Activated CD8-positive, alpha-beta memory T cell treated with anti-CD3 and anti-CD28 coated beads for 36 hours (primary cell): ENCODE measurements around the gene NT5DC1. TPM values are rescaled to one million over a fixed set of nuclear protein-coding genes. Genes with fewer than 3 reads are reported as not detected.
"Not testable (repeated sequence)": the region's sequence is repeated elsewhere in the genome, so short reads cannot be mapped to it uniquely, and the experiment has no call there.

Source experiments
- CTCF ChIA-PET: fragments of 350-600 bp; sonication (Branson Sonifier 250); formaldehyde crosslinking; loops from one replicate; lab custom pipeline; 2021; ENCODE audit warnings: antibody characterized with exemption; lab: Charles Lee
- POLR2A ChIA-PET: fragments of 350-600 bp; sonication (Branson Sonifier 250); formaldehyde crosslinking; loops from one replicate; lab custom pipeline; 2021; ENCODE audit warnings: antibody characterized with exemption; lab: Charles Lee
- total RNA-seq, 2 experiments: library from RNA; stranded (reverse); gene quantifications; one replicate each; pipeline ENCODE4 v1.2.3, GENCODE V29; 2021

NT5DC1 gene
- total RNA-seq, 2 experiments from 2014 or later: 43.1 to 44.7 TPM

DNA sequence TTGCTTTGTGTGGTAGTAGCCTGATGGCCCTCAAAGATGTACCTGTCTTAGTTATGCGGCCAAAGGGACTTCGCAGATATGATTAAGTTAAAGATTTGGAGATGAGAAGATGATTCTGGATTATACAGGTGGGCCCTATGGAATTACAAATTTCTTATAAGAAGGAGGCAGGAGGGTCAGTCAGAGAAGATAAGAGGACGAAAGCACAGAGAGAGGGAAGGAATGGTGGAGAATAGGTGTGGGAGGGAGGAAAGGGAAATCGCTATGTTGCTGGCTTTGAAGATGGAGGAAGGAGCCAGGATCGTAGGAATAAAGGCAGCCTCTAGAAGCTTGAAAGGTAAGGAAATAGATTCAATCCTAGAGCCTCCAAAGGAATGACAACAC lies 180.3 kb downstream of the NT5DC1 start:
- POLR2A ChIA-PET: no interaction called here
- CTCF ChIA-PET: no interaction called here

DNA sequence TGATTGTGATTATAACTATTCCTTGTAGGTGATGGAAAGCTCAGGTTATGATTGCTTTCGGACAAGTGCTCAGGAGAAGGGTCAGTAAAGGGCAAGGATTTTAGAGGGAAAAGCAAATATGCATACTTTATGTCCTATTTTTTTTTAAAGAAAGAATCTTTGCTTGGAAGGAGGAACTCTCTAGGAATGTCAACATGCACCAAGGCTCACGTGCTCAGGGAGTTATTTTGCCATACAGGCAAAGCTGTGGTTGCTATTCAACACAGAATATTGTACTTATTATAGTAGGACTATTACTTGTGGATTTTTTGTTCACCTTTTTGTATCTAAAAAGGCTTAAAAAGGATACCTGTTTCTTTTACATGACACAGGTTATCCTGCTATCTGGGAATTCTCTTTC lies 182.0 kb downstream of the NT5DC1 start:
- CTCF ChIA-PET: no interaction called here

DNA sequence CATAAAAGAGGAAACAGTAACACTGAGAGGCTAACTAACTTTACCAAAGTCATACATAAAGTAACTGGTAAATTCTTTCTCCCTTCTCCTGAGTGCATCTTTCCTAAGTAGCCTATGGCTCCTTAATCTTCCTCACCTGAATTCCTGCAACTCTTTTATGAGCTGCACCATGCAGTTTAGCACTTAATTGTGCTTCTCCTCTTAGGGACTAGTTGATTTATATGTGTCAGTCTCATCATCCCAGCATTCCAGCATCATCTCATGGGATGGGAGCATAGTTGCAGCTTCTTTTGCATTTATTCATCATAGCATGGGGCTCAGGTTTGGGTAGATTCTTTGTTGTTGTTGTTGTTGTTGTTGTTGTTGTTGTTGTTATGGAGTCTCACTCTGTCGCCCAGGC lies 182.5 kb downstream of the NT5DC1 start:
- ChIA-PET CTCF (no interaction called here), POLR2A (no interaction called here)

More for the DNA sequence above, 182.0 kb downstream of the NT5DC1 start:
- POLR2A ChIA-PET: no interaction called here

DNA sequence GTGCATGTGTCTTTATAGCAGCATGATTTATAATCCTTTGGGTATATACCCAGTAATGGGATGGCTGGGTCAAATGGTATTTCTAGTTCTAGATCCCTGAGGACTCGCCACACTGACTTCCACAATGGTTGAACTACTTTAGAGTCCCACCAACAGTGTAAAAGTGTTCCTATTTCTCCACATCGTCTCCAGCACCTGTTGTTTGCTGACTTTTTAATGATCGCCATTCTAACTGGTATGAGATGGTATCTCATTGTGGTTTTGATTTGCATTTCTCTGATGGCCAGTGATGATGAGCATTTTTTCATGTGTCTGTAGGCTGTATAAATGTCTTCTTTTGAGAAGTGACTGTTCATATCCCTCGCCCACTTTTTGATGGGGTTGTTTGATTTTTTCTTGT lies 184.3 kb downstream of the NT5DC1 start:
- CTCF ChIA-PET, POLR2A ChIA-PET: not testable (repeated sequence)

DNA sequence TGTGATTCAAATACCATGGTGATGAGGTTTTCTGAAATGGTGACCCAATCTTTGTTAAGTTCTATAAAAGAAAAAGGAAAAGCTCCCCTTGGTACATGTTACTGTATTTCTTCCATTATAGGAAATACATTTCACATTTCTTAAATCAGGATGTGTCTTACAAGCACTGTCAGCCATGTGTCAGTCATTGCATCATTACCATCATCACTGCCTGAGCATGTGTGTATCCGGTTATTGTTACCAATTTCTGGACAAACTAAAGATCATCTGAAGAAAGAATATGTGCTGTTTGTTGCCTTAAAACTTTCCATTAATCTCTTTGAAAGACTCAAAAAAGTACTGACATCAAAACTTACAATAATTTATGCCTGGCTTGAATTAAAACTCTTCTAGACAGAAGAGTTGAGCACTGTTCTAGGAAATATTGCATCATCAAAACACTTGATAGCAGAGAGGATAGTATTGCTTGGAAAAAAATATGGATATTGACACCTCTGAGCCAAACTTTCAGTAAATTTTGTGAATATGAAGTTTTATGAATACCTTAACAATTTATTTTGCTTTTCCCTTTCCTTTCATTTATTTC lies 186.2 kb downstream of the NT5DC1 start:
- ChIA-PET POLR2A (no interaction called here), CTCF (interaction anchor here (1.0 to 2.1 kb wide), 8 partner anchors 7 to 276 kb away, joined by 3 to 9 read pairs (median 4); partner anchors contain the start of gene TSPYL1)

DNA sequence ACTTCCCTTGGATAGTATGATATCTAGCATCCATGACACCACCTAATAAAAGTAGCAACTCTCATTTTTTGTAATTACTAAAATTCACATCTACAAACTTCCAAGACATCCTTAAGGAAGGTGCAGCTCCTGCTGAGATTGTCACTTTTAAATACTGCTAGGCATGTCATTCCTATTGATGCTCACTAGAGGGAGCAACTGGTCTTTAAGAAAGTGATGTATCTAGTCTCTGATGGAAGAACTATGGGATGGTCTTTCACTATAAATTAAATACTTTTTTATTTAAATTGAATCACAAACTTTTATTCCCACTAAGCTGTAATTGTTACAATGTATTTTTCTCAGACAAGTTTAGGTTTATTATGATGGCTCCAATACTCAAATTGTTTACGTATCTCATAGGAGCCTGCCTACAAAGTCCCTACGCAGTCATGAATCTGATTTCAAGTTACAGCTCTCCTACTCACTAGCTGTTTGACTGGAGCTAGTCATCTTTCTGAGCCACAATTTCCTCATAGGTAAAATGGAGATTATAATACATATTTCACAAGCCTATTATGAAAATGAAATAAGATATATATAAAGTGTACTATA lies 187.1 kb downstream of the NT5DC1 start:
- POLR2A ChIA-PET: interaction anchor here (0.9 kb wide), 1 partner anchor 8 kb away, joined by 3 read pairs; the partner anchor contains the start of gene TSPYL1

DNA sequence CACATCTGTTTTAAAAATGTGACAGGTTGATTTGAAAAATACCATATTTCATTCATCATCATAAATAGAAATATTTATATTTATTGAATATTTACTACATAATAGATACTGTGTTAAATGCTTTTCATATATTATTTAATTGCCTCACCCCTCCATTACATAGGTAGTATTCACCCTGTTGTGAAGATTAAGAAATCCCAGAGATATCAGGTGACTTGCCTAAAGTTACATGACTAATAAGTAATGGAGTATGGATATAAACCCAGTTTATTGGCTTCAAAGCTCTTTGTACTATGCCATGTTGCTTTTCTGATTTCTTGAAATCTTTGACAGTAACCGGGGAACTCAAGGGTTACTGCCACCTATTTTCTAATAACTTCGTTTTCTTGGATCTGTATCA lies 189.2 kb downstream of the NT5DC1 start:
- POLR2A ChIA-PET: no interaction called here
- CTCF ChIA-PET: no interaction called here

More for the DNA sequence above, 187.1 kb downstream of the NT5DC1 start:
- CTCF ChIA-PET: interaction anchor here (0.9 to 2.1 kb wide), 10 partner anchors 8 to 275 kb away, joined by 3 to 9 read pairs (median 4); partner anchors contain the start of gene TSPYL1

DNA sequence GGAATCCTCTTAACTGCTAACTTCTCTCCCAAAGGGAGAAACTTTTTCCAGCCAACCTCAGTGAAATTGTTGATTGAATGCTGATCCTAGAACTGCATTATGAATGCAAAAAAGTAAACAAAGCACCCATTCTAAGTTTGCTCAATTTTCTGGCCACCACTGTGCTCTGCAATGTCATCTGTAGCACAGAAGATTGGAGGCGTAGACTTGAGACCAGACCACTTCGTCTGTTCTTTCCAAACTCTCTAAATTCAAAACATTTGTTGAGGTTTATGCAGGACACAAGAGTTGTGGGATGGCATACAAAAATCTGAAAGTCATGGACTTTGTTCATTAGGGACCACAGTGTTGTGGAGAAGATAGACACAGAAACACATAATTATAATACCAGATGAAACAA lies 190.1 kb downstream of the NT5DC1 start:
- ChIA-PET CTCF (no interaction called here), POLR2A (no interaction called here)

DNA sequence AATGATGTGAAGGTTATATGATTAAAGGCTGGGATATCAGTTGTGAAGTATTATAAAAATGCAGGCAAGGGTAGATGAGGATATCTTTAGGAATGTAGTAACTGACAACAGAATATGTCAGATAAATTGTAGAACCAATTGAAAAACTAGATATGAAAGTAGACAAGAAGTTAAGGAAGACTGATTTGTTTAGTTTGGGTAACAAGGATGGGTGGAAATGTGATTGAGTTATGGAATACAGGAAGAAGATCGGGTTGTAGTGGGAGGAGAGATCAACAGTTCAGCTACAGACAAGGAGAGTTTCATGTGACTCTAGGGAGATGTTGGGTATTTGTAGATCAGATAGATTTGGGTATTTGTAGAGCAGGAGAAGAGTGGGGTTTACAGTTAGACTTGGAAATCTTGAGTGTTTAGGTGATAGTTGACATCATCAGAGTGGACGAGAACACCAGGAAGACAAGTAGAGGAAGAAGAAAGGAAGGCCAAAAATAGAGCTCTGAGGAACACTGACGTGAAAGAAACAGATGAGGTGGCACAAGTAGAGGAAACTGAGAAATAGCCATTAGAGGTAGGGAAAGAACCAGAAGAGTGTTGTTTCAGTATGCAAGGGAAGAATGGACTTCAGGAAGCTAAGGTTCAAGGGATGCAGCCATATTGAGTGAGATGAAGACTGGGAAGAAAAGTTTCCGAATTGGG lies 191.2 kb downstream of the NT5DC1 start:
- CTCF ChIA-PET: interaction anchor here (0.6 kb wide), 1 partner anchor 133 kb away, joined by 3 read pairs; no protein-coding TSS in a partner anchor
- POLR2A ChIA-PET: no interaction called here

DNA sequence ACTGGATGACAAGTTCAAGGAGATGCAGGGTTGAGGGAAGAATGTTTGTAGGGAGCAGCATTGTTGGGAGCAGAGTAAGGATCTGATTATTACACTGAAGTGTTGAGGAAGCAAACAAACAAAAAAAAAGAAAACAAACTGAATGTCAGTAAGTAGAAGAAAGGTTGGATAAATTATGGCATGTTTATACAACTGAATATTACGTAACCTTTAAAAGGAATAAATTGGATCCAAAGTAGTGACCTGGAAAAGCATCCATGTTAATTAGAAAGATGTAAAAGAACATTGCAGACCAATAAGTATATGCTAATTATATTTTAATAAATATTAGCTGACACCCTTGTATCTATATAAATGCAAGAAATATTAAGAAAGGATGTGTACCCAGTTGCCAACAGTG lies 191.9 kb downstream of the NT5DC1 start:
- POLR2A ChIA-PET: no interaction called here
- CTCF ChIA-PET: interaction anchor here (0.6 kb wide), 1 partner anchor 133 kb away, joined by 3 read pairs; no protein-coding TSS in a partner anchor

DNA sequence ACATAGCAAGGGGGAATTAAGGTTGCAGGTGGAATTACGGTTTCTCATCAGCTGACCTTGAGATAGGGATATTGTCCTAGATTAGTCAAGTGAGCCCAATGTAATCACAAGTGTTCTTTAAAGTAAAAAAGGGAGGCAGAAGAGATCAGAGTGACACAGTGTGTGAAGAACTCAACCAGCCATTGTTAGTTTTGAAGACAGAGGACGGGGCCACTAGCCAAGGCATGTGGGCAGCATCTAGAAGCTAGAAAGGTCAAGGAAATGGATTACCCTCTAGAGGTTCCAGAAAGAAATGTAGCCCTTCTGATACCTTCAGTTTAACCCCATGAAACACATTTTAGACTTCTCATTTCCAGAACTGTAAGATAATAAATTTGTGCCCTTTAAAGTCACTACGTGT lies 197.6 kb downstream of the NT5DC1 start:
- POLR2A ChIA-PET: no interaction called here
- CTCF ChIA-PET: no interaction called here

DNA sequence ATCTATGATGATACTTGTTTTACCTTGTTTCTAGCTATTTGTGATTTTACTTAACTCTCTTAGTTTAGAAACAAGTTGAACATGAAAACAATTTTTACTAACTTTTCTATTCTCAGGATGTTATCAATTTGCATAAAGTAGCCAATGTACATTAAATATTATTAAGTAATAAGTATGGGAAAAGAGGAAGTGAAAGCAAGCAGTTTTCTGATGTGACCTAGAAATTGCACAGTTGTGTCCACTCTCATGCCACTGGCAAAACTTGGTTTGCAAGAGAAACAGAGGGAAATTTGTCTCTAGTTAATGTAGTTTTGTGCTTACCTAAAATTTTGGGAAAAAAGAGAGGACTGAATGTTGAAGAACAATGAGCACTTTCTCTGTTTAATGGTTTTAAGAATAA lies 198.3 kb downstream of the NT5DC1 start:
- CTCF ChIA-PET: no interaction called here
- POLR2A ChIA-PET: no interaction called here

Other genes starting within 250 kb of the NT5DC1 start
- gene FRK, start 40.0 kb upstream of the NT5DC1 start, total RNA-seq: under 1 TPM; 0.04 to 0.06 TPM
- not detected for gene COL10A1, start 25.3 kb downstream of the NT5DC1 start, total RNA-seq
- 10 to 100 TPM; 17.2 to 18.2 TPM for gene TSPYL4, start 153.2 kb downstream of the NT5DC1 start, total RNA-seq
- 10 to 100 TPM; 47.7 to 48.5 TPM for gene TSPYL1, start 179.1 kb downstream of the NT5DC1 start, total RNA-seq